Astrocyte (in vitro differentiated cells and primary cell): Measurements from ENCODE around the gene TMEM60. TPM values are rescaled to one million over a fixed set of nuclear protein-coding genes. Genes with fewer than 3 reads are reported as not detected.

Source experiments
- DNase-seq: peaks from one replicate; pipeline ENCODE4 v3.0.0-alpha.2; 2010; ENCODE audit warnings: low read depth
- FAIRE-seq: peaks from 2 replicates; lab custom pipeline; 2011; peaks lifted over from hg19 to GRCh38; lab: Jason Lieb, UNC
- H2AFZ ChIP-seq: 2 replicates; pipeline ENCODE4 v1.6.0; 2012; ENCODE audit warnings: low read depth, low read length, inconsistent platforms
- H3K27ac ChIP-seq: 2 replicates; pipeline ENCODE4 v1.5.1; 2011; ENCODE audit warnings: low read depth, low read length, inconsistent platforms
- H3K27me3 ChIP-seq: 2 replicates; pipeline ENCODE4 v1.6.0; 2011; ENCODE audit warnings: low read length, inconsistent platforms; ENCODE audit not compliant: insufficient read depth
- H3K36me3 ChIP-seq: 2 replicates; pipeline ENCODE4 v1.5.1; 2011; ENCODE audit warnings: low read length, inconsistent platforms; ENCODE audit not compliant: insufficient read depth
- H3K4me1 ChIP-seq: 2 replicates; pipeline ENCODE4 v1.5.1; 2011; ENCODE audit warnings: low read length, inconsistent platforms; ENCODE audit not compliant: insufficient read depth
- H3K4me2 ChIP-seq: 2 replicates; pipeline ENCODE4 v1.6.0; 2012; ENCODE audit warnings: low read length, inconsistent platforms
- H3K4me3 ChIP-seq: 2 replicates; pipeline ENCODE4 v1.5.1; 2011; ENCODE audit warnings: low read depth, mild to moderate bottlenecking, low read length, inconsistent platforms; ENCODE audit not compliant: insufficient read depth
- H3K79me2 ChIP-seq: 2 replicates; pipeline ENCODE4 v1.6.0; 2012; ENCODE audit warnings: mild to moderate bottlenecking, low read length, inconsistent platforms; ENCODE audit not compliant: insufficient read depth
- H3K9ac ChIP-seq: 2 replicates; pipeline ENCODE4 v1.6.0; 2012; ENCODE audit warnings: mild to moderate bottlenecking, low read length, inconsistent platforms
- H3K9me3 ChIP-seq: 2 replicates; pipeline ENCODE4 v1.5.1; 2012; ENCODE audit warnings: low read depth, mild to moderate bottlenecking, low read length, inconsistent platforms; ENCODE audit not compliant: insufficient read depth
- H4K20me1 ChIP-seq: 2 replicates; pipeline ENCODE4 v1.6.0; 2012; ENCODE audit warnings: low read length, inconsistent platforms; ENCODE audit not compliant: insufficient read depth
- H3K27ac Mint-ChIP-seq: one replicate; pipeline ENCODE4 v1.8.0; 2021; ENCODE audit warnings: mild to moderate bottlenecking, mixed read lengths; ENCODE audit not compliant: unreplicated experiment
- H3K27me3 Mint-ChIP-seq: one replicate; pipeline ENCODE4 v1.8.0; 2021; ENCODE audit warnings: low read depth, mixed read lengths; ENCODE audit not compliant: unreplicated experiment
- H3K36me3 Mint-ChIP-seq: one replicate; pipeline ENCODE4 v1.8.0; 2021; ENCODE audit warnings: low read depth, mixed read lengths; ENCODE audit not compliant: unreplicated experiment
- H3K4me1 Mint-ChIP-seq: one replicate; pipeline ENCODE4 v1.8.0; 2021; ENCODE audit warnings: low read depth, mixed read lengths; ENCODE audit not compliant: unreplicated experiment
- H3K4me3 Mint-ChIP-seq: one replicate; pipeline ENCODE4 v1.8.0; 2021; ENCODE audit warnings: mild to moderate bottlenecking, moderate library complexity, mixed read lengths; ENCODE audit not compliant: unreplicated experiment
- H3K9me3 Mint-ChIP-seq: one replicate; pipeline ENCODE4 v1.8.0; 2021; ENCODE audit warnings: mild to moderate bottlenecking, mixed read lengths; ENCODE audit not compliant: unreplicated experiment
- EZH2 ChIP-seq: IDR thresholded peaks from 2 replicates; pipeline ENCODE4 v1.6.1; 2012; ENCODE audit warnings: mild to moderate bottlenecking, low read length, inconsistent platforms; ENCODE audit not compliant: insufficient read depth
- total RNA-seq: library from RNA; stranded (reverse); gene quantifications from 2 replicates; pipeline ENCODE4 v1.2.1, GENCODE V29; 2021
- TF ChIP-seq, protein P1 (sequence below): IDR thresholded peaks from 2 replicates; pipeline ENCODE4 v1.5.1; 2011; ENCODE audit warnings: low read depth, mild to moderate bottlenecking, inconsistent platforms, low read length, moderate library complexity; ENCODE audit not compliant: insufficient read depth

TMEM60 gene
- total RNA-seq, 1 donor from 2014 or later: 12.2 TPM

DNA sequence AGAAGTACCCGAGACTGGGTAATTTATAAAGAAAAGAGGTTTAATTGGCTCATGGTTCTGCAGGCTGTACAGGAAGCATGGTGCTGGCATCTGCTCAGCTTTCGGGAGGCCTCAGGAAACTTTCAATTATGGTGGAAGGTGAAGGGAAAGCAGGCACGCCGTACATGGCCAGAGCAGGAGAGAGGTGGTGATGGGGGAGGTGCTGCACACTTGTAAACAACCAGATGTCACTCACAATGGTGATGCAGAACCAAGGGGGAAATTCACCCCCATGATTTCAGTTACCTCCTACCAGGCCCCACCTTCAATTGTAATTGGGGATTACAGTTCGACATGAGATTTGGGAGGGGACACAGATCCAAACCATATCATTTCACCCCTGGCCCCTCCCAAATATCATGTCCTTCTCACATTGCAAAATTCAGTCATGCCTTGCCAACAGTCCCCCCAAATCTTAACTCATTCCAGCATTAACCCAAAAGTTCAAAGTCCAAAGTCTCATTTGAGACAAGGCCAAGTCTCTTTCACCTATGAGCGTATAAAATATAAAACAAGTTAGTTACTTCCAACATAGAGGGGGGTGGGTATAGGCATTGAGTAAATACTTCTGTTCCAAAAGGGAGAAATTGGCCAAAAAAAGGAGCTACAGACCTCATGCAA, 51.9 kb downstream of the TMEM60 start:
- peaks cover 11% of the 10 kb centered on the region for H3K79me2 ChIP-seq
- H3K9me3 Mint-ChIP-seq: peaks cover 2% of the 10 kb centered on the region
- H3K36me3 ChIP-seq: peaks cover 5% of the 10 kb centered on the region
- H3K27ac Mint-ChIP-seq: no peak overlapping the region
- H3K36me3 Mint-ChIP-seq: peaks cover 13% of the 10 kb centered on the region
- H3K4me1 ChIP-seq: no peaks in the 10 kb centered on the region
- no peak overlapping the region for H3K27ac ChIP-seq
- H3K4me3 ChIP-seq: no peak overlapping the region
- TF ChIP-seq, protein P1, sequence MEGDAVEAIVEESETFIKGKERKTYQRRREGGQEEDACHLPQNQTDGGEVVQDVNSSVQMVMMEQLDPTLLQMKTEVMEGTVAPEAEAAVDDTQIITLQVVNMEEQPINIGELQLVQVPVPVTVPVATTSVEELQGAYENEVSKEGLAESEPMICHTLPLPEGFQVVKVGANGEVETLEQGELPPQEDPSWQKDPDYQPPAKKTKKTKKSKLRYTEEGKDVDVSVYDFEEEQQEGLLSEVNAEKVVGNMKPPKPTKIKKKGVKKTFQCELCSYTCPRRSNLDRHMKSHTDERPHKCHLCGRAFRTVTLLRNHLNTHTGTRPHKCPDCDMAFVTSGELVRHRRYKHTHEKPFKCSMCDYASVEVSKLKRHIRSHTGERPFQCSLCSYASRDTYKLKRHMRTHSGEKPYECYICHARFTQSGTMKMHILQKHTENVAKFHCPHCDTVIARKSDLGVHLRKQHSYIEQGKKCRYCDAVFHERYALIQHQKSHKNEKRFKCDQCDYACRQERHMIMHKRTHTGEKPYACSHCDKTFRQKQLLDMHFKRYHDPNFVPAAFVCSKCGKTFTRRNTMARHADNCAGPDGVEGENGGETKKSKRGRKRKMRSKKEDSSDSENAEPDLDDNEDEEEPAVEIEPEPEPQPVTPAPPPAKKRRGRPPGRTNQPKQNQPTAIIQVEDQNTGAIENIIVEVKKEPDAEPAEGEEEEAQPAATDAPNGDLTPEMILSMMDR: no peak
- TF ChIP-seq EZH2: no peak
- H4K20me1 ChIP-seq: peaks cover 13% of the 10 kb centered on the region
- no peaks in the 10 kb centered on the region for H3K27me3 ChIP-seq
- H3K4me2 ChIP-seq: no peak overlapping the region
- no peak overlapping the region for H3K9ac ChIP-seq
- H3K27me3 Mint-ChIP-seq: no peaks in the 10 kb centered on the region
- no peak for FAIRE-seq
- H3K9me3 ChIP-seq: no peaks in the 10 kb centered on the region
- H3K4me3 Mint-ChIP-seq: no peak overlapping the region
- no peaks in the 10 kb centered on the region for H3K4me1 Mint-ChIP-seq
- DNase-seq: no peak
- no peak overlapping the region for H2AFZ ChIP-seq

DNA sequence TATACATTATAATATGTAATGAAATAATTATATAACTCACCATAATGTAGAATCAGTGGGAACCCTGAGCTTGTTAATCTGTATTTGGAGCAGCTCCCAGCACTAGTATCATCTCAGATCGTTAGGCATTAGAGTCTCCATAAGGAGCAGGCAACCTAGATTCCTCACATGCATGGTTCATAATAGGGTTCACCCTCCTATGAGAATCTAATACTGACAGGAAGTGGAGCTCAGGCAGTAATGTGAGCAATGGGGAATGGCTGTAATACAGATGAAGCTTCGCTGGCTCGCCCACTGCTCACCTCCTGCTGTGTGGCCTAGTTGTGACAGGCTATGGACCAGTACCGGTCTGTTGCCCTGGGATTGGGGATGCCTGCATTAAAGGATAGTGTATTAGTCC, 52.5 kb downstream of the TMEM60 start:
- Histone ChIP-seq H3K79me2 (peaks cover 11% of the 10 kb centered on the region), H3K36me3 (peaks cover 5% of the 10 kb centered on the region), H3K9me3 (no peaks in the 10 kb centered on the region), H2AFZ (no peak overlapping the region), H3K4me1 (no peaks in the 10 kb centered on the region), H3K27me3 (no peaks in the 10 kb centered on the region), H4K20me1 (peaks cover 13% of the 10 kb centered on the region), H3K4me2 (no peak overlapping the region), H3K4me3 (no peak overlapping the region), H3K9ac (no peak overlapping the region), H3K27ac (no peak overlapping the region)
- Mint-ChIP-seq H3K27ac (no peak overlapping the region), H3K4me1 (no peaks in the 10 kb centered on the region), H3K27me3 (no peaks in the 10 kb centered on the region), H3K4me3 (no peak overlapping the region), H3K36me3 (peaks cover 13% of the 10 kb centered on the region), H3K9me3 (peaks cover 2% of the 10 kb centered on the region)
- no peak for DNase-seq
- TF ChIP-seq, protein P1: no peak
- no peak for TF ChIP-seq EZH2
- no peak for FAIRE-seq

Other genes with a start within 250 kb of the TMEM60 start
- 11.4 and 12.6 TPM in 2 replicates for gene RSBN1L, start 102.0 kb downstream of the TMEM60 start, total RNA-seq
- gene PHTF2, start 339 bp upstream of the TMEM60 start, total RNA-seq: 27.0 and 36.2 TPM in 2 replicates